ENCODE data around the gene IGSF3.

DNA sequence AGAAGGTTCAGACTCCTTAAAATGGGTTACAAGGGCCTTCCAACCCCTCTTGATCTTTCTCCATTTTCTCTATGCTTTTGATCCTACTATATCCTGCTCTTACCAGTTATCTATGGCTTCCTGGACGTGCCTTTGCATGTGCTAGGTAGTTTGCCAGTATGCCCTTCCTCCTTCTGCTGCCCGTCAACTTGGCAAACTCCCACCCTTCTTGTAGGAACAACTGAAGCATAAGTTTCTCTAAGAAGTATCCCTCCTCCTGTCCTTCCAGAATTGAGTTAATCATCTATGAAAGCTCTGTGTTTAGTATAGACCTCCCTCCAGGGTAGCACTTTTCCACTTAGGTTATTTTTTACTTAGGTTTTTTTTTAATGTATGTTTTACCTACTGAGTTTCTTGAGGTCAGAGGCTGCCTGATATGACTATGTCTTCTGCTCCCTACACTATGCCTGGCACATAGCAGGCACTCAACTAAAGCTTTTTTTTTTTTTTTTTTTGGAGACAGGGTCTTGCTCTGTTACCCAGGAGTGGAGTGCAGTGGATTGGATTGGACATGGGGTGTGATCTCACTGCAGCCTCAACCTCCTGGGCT is 10.0 kb upstream of the IGSF3 start:
- TF ChIP-seq CTCF (IDR thresholded peaks at IDR 0.05; ENCODE audit: insufficient read depth, low read length) (no peak), POLR2AphosphoS5 (IDR thresholded peaks at IDR 0.05; ENCODE audit: low read depth) (no peak), GABPA (IDR thresholded peaks at IDR 0.05; ENCODE audit: low read depth) (no peak), SPI1 (IDR thresholded peaks at IDR 0.05; ENCODE audit: borderline replicate concordance, low read depth) (no peak)
